Measurements from ENCODE around the gene PRSS37. TPM values are rescaled to one million over a fixed set of nuclear protein-coding genes. Genes with fewer than 3 reads are reported as not detected.

Gene PRSS37
- total RNA-seq, 1 donor from 2014 or later: not detected

DNA sequence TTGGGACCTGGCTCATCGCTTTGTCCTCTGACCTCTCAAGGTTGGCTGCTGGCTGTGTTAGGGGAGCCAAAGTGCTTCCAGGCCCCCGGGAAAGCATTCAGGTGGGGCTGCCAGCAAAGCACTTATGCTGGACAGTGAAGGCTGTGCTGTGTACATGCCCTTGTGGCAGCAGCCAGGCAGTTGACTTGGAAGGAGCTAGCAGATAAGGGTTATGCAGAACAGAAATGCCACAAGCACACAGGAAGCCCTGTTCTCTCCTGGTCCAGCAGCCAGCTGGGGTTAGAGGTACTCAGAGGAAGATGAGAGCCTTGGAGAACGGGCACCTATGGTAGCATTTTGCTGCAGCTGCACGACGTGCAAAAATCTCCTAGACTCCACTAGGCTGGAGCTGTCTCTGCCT is 39.7 kb upstream of the PRSS37 start:
- no peak overlapping the region for H3K4me3 Mint-ChIP-seq
- Histone ChIP-seq H3K9me3 (ENCODE audit: low read depth) (no peaks in the 10 kb centered on the region), H3F3A (ENCODE audit: low read depth) (no peaks in the 10 kb centered on the region), H3K27ac (no peak overlapping the region), H3K27me3 (no peaks in the 10 kb centered on the region), H3K4me3 (no peak overlapping the region), H3K4me2 (no peak overlapping the region), H3K36me3 (no peaks in the 10 kb centered on the region), H2AFZ (replicated peaks) (no peak overlapping the region), H3K79me2 (ENCODE audit: low read depth) (no peaks in the 10 kb centered on the region), H4K20me1 (ENCODE audit: low read depth) (no peaks in the 10 kb centered on the region), H3K4me1 (no peaks in the 10 kb centered on the region), H3K9ac (no peak overlapping the region)
- no peaks in the 10 kb centered on the region for H3K4me1 Mint-ChIP-seq
- no peak overlapping the region for H3K27ac Mint-ChIP-seq
- no peaks in the 10 kb centered on the region for H3K27me3 Mint-ChIP-seq (ENCODE audit: insufficient read depth, low read depth)
- no peak for DNase-seq (ENCODE audit: low spot score)
- TF ChIP-seq EZH2phosphoT487 (IDR thresholded peaks at IDR 0.05): no peak
- peaks cover 2% of the 10 kb centered on the region for H3K9me3 Mint-ChIP-seq
- no peaks in the 10 kb centered on the region for H3K36me3 Mint-ChIP-seq

DNA sequence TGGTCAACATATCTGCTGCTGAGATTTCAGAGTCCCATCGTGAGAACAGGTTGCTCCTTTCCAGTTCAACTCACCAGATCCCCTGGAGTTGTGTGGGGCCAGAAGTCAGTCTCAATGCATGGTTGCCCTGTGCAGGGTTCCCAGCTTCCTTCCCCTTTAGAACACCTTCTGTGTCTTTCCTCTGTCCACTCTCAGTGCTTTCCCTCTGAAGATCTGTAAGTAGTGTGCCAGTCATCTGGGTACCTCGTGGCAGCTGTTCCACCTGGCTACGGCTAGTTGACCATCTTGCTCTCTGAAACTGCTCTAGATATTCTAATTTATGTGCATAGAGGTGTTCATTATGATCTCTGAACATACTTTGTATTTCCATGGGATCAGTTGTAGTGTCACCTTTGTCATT is 36.1 kb upstream of the PRSS37 start:
- Histone ChIP-seq H3K27ac (no peak overlapping the region), H3K4me1 (no peaks in the 10 kb centered on the region), H3F3A (ENCODE audit: low read depth) (no peaks in the 10 kb centered on the region), H3K9ac (no peak overlapping the region), H3K4me3 (no peak overlapping the region), H3K36me3 (no peaks in the 10 kb centered on the region), H4K20me1 (ENCODE audit: low read depth) (no peaks in the 10 kb centered on the region), H3K79me2 (ENCODE audit: low read depth) (no peaks in the 10 kb centered on the region), H3K27me3 (no peaks in the 10 kb centered on the region), H2AFZ (replicated peaks) (no peak overlapping the region), H3K9me3 (ENCODE audit: low read depth) (no peaks in the 10 kb centered on the region), H3K4me2 (no peak overlapping the region)
- Mint-ChIP-seq H3K27ac (no peak overlapping the region), H3K27me3 (ENCODE audit: insufficient read depth, low read depth) (peaks cover 2% of the 10 kb centered on the region), H3K4me1 (no peaks in the 10 kb centered on the region), H3K4me3 (no peak overlapping the region), H3K9me3 (peaks cover 2% of the 10 kb centered on the region), H3K36me3 (no peaks in the 10 kb centered on the region)
- TF ChIP-seq, protein P1, sequence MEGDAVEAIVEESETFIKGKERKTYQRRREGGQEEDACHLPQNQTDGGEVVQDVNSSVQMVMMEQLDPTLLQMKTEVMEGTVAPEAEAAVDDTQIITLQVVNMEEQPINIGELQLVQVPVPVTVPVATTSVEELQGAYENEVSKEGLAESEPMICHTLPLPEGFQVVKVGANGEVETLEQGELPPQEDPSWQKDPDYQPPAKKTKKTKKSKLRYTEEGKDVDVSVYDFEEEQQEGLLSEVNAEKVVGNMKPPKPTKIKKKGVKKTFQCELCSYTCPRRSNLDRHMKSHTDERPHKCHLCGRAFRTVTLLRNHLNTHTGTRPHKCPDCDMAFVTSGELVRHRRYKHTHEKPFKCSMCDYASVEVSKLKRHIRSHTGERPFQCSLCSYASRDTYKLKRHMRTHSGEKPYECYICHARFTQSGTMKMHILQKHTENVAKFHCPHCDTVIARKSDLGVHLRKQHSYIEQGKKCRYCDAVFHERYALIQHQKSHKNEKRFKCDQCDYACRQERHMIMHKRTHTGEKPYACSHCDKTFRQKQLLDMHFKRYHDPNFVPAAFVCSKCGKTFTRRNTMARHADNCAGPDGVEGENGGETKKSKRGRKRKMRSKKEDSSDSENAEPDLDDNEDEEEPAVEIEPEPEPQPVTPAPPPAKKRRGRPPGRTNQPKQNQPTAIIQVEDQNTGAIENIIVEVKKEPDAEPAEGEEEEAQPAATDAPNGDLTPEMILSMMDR (IDR thresholded peaks at IDR 0.05): no peak
- TF ChIP-seq EZH2 (IDR thresholded peaks at IDR 0.05) (no peak), EZH2phosphoT487 (IDR thresholded peaks at IDR 0.05) (no peak)
- DNase-seq (ENCODE audit: low spot score): no peak

DNA sequence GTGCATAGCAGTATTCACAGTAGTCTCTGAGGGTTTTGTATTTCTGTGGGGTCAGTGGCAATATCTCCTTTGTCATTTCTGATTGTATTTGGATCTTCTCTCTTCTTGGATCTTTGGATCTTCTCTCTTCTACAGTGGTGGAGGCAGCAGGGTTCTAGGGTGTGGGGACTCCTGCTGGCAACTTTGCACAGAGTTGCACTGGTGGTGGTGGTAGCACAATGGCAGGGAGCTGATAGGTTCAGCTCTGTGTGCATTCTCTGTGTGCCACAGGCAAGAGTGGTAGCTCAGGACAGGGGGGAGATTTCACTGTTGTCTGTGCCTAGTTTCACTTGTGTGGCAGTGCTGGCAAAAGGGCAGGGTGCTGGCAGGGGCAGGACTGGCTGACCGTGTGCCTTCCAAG is 35.1 kb upstream of the PRSS37 start:
- Mint-ChIP-seq H3K4me3 (no peak overlapping the region), H3K27ac (no peak overlapping the region), H3K36me3 (no peaks in the 10 kb centered on the region), H3K9me3 (no peaks in the 10 kb centered on the region), H3K27me3 (ENCODE audit: insufficient read depth, low read depth) (peaks cover 2% of the 10 kb centered on the region), H3K4me1 (no peaks in the 10 kb centered on the region)
- Histone ChIP-seq H3K4me2 (no peak overlapping the region), H3K79me2 (ENCODE audit: low read depth) (no peaks in the 10 kb centered on the region), H3K9ac (no peak overlapping the region), H3K4me3 (no peak overlapping the region), H3K27ac (no peak overlapping the region), H3K9me3 (ENCODE audit: low read depth) (no peaks in the 10 kb centered on the region), H4K20me1 (ENCODE audit: low read depth) (no peaks in the 10 kb centered on the region), H3F3A (ENCODE audit: low read depth) (no peaks in the 10 kb centered on the region), H2AFZ (replicated peaks) (no peak overlapping the region), H3K27me3 (no peaks in the 10 kb centered on the region), H3K4me1 (no peaks in the 10 kb centered on the region), H3K36me3 (no peaks in the 10 kb centered on the region)
- TF ChIP-seq EZH2phosphoT487 (IDR thresholded peaks at IDR 0.05) (no peak), EZH2 (IDR thresholded peaks at IDR 0.05) (no peak)
- TF ChIP-seq, protein P1 (IDR thresholded peaks at IDR 0.05): no peak
- DNase-seq (ENCODE audit: low spot score): no peak

DNA sequence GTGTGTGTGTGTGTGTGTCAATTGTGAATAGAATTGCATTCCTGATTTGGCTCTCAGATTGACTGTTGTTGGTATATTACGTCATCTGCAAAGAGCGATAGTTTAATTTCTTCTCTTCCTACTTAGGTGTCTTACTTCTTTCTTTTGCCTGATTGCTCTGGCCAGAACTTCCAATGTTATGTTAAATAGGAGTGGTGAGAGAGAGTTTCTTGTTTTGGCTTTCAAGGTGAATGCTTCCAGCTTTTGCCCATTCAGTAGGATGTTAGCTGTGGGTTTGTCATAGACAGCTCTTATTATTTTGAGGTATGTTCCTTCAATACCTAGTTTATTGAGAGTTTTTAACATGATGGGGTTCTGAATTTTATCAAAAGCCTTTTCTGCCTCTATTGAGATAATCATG is 34.2 kb upstream of the PRSS37 start:
- H3K4me2 ChIP-seq: no peak overlapping the region
- no peak overlapping the region for H3K9ac ChIP-seq
- H3K4me3 Mint-ChIP-seq: no peak overlapping the region
- H2AFZ ChIP-seq (replicated peaks): no peak overlapping the region
- no peaks in the 10 kb centered on the region for H3K79me2 ChIP-seq (ENCODE audit: low read depth)
- no peaks in the 10 kb centered on the region for H3K4me1 Mint-ChIP-seq
- DNase-seq (ENCODE audit: low spot score): no peak
- H3K27me3 ChIP-seq: no peaks in the 10 kb centered on the region
- H3K4me3 ChIP-seq: no peak overlapping the region
- no peaks in the 10 kb centered on the region for H3K9me3 ChIP-seq (ENCODE audit: low read depth)
- no peak overlapping the region for H3K27ac ChIP-seq
- no peaks in the 10 kb centered on the region for H3K36me3 Mint-ChIP-seq
- H3K27me3 Mint-ChIP-seq (ENCODE audit: insufficient read depth, low read depth): peaks cover 2% of the 10 kb centered on the region
- no peaks in the 10 kb centered on the region for H4K20me1 ChIP-seq (ENCODE audit: low read depth)
- no peaks in the 10 kb centered on the region for H3F3A ChIP-seq (ENCODE audit: low read depth)
- TF ChIP-seq EZH2 (IDR thresholded peaks at IDR 0.05): no peak
- no peak for TF ChIP-seq EZH2phosphoT487 (IDR thresholded peaks at IDR 0.05)
- TF ChIP-seq, protein P1 (IDR thresholded peaks at IDR 0.05): no peak
- no peaks in the 10 kb centered on the region for H3K4me1 ChIP-seq
- H3K9me3 Mint-ChIP-seq: peaks cover 3% of the 10 kb centered on the region
- no peaks in the 10 kb centered on the region for H3K36me3 ChIP-seq
- H3K27ac Mint-ChIP-seq: no peak overlapping the region

All from neural progenitor cell (in vitro differentiated cells).